Mammary epithelial cell (primary cell): ENCODE measurements around the gene VWA1.
"Not testable (repeated sequence)": the region's sequence is repeated elsewhere in the genome, so short reads cannot be mapped to it uniquely, and the experiment has no call there.

Experiments
- CTCF ChIP-seq, 2 donors: IDR thresholded peaks in 1 of 2; conservative IDR thresholded peaks in 1 of 2; 2 replicates each; pipeline ENCODE4 v1.5.1; 2011 to 2012; ENCODE audit warnings: inconsistent platforms in 2 of 2, low read length in 2 of 2, mild to moderate bottlenecking in 2 of 2, control low read depth in 1 of 2, low read depth in 1 of 2; ENCODE audit not compliant: insufficient read depth in 1 of 2; ENCODE audit errors: extremely low read depth in 1 of 2
- EZH2 ChIP-seq: IDR thresholded peaks from 2 replicates; pipeline ENCODE4 v1.6.1; 2012; ENCODE audit warnings: low read length, inconsistent platforms, borderline replicate concordance

- TF ChIP-seq CTCF (conservative IDR thresholded peaks at IDR 0.05 in 1 of 2, IDR thresholded peaks at IDR 0.05 in 1 of 2; ENCODE audit: extremely low read depth in 1 of 2, insufficient read depth in 1 of 2, low read depth in 1 of 2, low read length in 2 of 2); EZH2: not testable (repeated sequence)
Observed at GRCh38 chr1:1450616-1451015, 15.1 kb downstream of the VWA1 start.
